ENCODE results near the gene DSCAML1. TPM values are rescaled to one million over a fixed set of nuclear protein-coding genes. Genes with fewer than 3 reads are reported as not detected.
"Not testable (repeated sequence)": the region's sequence is repeated elsewhere in the genome, so short reads cannot be mapped to it uniquely, and the experiment has no call there.

Gene DSCAML1
- total RNA-seq, 1 donor from 2014 or later: 0.89 TPM

DNA sequence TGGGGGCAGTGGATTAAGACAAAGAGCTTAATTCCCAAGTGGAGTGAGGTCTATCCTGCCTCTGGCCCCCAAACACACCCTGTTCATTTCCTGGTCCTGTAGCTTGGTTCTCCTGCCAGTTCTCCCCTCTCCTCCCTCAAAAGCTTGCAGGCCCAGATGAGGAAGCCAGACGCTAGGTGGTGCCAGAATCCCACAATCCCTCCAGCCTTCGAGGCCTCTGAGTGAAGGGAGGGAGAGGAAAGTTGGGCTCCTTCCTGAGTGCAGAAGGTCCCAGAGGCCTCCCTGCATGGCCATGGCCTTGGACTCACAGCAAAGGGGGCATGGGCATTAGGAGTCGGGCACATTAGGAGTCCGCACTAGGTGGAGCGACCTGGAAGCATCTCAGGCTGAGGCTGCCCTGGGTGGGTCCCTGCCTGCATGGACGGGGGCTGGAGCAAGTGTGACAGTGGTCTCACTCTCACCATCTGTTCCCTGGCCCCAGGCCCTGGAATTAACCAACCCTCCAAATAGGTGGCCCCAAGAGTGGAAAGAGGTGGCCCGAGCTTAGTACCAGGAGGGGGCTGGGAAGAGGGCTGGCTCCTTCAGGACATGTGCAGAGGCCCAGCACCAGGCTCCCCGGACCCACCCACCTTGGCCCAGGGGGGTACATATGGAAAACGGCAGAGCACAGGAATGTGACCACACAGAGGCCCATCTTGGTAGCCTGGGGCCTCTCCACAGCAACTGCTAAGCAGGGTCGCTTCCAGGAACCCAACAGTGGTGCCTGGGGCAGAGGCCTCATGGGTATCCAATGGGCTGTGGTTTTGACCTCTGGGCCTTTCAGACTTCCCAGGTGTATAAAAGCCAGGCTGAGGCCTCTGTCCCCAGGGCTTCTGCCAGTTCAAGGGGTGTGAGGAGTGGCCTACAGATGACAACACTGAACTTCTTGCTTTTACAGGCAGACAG, 22.4 kb upstream of the DSCAML1 start:
- DNase-seq: peak; percentile 75

DNA sequence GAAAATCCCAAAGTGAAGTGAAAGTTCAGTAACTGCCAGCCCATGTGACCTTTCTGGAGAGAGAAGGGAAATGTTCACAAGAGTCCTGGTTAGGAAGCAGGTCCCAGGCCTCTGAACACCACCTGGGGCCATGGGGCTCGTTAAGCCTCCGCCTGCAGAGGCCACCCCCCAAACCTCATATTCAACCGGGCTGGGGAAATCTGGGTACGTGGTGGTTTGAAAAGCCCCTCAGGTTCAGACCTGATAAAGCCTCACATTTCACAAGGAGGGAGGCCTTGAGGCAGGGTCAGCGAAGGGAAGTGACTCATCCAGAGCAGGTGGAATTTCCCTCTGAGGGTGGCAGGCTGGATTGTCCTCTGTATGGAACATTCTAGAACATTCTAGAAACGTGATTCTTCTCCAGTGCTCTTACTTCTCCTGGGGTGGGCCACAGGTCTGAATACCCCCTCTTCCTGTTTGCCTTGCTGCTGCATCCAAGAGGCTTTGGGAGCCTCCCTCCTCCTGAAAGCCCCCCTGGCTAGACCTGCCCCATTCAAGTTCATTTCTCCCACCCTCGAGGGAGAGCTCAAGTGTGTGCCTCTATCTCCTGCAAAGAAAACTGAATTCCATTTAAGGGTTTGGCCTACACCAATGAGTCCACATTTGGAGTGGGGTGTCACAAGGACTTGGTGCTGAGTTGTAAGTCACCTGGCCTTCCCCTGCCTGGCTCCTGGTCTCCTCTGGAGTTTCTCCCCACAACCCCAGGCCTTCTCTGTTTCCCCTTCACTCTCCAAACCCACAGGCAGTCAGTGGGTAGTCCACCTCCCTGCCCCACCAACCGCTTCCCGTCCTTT, 21.2 kb upstream of the DSCAML1 start:
- no peak for DNase-seq

DNA sequence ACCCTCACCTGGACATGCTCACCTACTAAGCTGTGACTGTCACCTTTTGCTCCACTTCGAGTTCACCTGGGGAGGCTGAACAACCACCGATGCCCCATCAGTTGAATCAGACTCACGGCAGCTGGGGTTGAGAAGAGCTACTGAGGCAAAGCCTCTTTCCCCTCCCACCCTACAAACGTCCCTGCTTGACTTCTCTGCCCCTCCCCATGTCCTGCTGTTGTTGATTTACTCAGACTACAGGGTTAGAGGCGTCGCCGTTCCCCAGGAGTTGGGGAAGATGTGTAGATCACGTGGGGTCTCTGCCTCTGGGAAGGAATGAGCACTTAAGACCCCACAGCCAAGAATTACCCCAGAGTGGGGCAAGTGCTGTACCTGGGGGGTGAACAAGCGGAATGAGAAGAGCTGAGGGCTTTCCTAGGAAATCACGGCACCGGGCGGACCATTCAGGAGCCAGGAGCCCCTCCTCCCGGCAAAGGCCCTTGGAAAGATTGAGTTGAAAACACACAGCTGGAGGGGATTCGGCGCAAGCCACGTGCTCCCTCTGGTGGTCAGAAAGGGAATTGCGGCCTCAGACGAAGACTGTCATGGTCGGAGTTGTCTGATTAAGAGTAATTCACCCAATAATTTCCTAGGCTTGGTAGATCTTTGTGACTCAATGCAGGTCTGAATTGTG, 20.5 kb upstream of the DSCAML1 start:
- peak; percentile 90 for DNase-seq

DNA sequence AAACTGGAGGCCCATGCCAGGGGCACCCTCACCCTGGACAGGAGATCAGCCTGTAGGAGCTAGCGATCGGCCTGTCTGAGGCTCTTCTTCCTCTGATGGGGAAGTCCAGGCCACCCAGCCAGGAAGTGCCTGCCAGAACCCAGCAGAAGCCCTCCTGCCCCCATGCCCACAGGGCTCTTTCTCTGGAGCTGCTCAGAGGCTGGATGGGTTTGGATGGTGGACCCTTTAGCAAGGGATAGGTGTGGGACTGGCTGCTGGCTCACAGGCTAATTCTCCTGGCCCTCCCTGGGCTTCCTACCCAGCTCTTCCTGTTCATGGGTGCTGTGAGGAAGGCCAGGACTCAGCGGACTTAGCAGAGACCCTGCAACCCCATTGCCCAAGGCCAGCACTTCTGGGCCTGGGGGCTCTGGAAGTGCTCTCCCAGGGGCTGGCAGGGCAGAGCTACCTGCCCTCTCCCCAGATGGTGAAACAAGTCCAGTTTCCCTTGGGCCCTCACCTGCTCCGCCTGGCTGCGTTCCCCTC, 19.9 kb upstream of the DSCAML1 start:
- DNase-seq: no peak

DNA sequence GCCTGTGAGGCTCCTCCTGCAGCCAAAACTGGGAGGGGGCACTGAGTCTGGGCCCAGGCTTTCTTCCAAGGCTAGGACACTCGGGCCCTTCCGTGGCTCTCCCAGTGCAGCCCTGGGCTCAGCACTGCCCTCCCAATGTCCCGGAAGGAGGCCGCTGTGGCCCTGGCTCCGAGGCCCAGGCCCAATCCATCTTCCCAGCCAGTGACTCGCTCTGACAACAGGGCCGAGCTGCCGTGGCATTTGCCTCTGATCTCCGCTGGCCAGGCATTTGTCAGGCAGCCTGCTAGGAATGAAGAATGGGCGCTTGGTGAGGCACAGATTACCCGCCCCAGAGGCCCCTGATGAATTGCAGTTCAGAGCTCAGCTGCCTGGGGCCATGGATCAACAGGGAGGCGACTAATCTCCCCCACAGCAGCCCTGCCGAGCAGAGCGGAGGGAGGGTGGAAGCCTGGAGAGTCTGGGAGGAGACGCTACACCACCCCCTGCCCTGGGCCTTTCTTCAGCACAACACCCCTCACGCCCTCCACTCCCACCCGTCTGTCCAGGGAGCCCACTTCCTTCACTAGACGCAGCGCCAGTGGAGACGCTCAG, 19.2 kb upstream of the DSCAML1 start:
- peak; percentile 22 for DNase-seq

DNA sequence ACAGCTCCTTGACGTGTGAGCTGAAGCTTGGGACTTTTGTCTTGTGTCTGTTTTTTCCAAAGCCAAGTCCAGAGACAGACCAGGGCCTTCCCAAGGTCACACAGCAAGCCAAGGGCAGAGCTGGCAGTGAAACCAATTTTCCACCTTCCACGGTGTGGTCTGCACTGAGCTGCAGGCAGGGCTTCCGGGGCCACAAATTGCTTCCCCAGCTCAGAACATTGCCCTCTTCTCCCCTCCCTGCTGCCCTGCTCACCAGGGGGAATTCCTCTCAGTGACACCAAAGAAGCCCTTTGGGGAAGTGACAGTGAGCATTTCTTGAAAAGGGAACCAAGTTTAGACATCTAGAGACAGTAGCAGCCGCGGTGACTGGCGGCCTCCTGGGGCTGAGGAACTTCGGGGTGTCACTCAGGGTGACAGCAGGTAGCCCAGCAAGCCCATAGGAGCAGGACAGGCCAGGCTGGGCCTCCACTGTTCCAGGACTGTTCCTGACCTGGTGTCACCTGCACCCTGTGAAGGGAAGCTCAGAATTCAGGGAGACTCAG, 18.3 kb upstream of the DSCAML1 start:
- DNase-seq: no peak

DNA sequence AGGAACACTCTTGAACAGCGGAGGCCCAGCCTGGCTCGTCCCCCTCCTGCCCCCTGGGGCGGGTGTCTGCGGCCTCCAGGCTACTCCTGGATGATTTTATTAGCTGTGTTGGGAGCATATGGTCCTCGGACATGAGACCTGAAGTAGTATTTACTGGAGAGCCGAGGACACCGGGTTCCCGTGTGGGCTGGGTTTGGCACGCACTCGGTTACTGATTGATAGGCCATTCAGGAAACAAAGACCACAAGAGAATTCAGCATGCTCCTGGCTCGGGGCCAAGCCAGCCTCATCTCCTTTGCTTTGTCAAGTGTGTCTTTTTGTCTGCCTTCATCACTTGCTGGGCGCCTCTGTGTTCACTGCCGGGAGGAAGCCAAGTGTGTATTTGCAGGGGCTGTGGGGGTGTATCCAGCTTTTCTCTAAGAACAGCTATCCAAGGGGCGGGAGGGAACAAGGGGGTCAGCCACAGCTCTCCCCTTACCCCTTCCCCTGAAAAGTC, 17.8 kb upstream of the DSCAML1 start:
- no peak for DNase-seq

DNA sequence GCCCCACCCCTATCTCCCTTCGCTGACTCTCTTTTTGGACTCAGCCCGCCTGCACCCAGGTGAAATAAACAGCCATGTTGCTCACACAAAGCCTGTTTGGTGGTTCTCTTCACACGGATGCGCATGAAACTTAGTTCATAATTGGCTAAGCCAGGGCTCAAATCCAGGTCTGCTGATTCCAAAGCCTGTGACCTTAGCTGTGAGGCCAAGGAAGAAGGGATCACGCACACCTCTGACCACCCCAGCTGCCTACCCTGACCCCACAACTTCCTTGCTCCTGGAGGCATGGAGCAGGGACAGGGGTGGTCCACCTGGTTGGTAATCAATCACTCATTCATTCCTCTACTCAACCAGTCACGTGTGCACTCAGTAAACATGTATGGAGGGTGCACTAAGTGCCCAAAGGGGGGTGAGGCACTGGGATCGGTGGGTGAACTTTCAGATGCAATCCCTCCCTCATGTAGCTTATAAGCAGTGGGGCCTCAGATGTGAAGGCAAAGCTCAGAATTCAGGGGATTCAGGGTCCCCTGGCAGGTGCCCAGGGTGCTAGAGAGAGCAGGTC, 17.3 kb upstream of the DSCAML1 start:
- no peak for DNase-seq

DNA sequence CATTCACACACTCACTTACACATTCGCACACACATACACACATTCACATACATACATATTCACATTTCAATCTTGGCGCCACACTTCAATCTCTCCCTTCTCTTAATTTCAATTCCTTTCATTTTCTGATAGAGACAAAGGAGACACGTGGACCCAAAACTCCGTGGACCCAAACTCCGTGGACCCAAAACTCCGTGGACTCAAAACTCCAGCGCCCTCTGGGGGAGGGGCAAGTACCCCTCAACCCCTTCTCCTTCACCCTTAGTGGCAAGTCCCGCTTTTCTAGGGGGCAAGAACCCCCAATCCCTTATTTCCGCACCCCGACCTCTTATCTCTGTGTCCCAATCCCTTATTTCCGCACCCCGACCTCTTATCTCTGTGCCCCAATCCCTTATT, 13.0 kb upstream of the DSCAML1 start:
- DNase-seq: not testable (repeated sequence)

DNA sequence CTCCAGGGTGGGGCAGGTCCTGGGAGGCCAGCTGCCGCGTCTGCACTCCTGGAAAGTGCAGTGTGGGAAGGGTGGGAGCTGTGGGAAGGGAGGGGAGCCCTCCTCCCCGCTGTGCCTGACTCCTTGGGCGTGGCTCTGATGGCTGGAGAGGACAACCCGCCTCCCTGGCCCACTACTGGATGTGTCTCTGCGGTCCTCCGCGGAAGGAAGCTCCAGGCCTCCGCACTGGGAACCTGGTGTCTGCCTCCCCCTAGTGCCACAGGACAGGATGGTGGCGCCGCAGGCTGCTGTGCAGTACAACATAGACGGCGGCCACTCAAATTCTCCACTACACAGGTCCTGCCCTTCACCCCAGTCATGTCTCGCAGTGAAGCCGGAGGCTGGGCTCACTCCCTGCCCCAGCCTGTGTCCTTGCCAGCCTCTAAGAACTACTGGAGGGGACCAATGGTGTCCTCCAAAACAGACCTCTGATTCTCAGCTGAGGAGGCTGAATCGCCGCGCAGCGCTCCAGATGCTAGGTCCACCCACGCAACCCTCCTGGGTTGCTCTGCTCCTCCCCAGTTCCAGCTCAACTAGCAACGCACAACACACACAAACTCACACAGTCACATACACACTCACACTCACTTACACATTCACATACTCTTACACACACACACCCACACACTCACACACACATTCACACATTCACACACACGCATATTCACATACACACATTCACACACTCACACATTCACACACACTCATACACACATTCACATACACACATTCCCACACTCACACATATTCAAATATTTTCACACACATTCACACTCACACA, 12.4 kb upstream of the DSCAML1 start:
- DNase-seq: peak; percentile 62

DNA sequence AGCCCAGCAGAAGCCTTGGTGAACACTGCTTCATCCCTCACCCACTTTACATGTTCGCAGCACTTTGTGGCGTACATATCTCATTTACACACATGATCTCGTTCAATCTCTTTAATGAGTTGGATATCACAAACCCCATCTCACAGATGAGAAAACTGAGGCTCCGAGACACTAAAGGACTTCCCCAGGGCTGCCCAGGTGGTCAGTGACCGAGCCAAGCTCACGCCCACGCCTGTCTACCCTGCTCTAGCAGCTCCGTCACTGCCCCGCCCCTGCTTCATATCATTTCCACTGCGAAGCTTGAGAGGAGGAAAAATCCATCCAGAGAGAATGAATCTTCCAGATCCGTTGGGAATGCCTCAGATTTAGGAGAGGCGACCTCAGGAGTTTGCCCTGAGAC, 11.8 kb upstream of the DSCAML1 start:
- no peak for DNase-seq

DNA sequence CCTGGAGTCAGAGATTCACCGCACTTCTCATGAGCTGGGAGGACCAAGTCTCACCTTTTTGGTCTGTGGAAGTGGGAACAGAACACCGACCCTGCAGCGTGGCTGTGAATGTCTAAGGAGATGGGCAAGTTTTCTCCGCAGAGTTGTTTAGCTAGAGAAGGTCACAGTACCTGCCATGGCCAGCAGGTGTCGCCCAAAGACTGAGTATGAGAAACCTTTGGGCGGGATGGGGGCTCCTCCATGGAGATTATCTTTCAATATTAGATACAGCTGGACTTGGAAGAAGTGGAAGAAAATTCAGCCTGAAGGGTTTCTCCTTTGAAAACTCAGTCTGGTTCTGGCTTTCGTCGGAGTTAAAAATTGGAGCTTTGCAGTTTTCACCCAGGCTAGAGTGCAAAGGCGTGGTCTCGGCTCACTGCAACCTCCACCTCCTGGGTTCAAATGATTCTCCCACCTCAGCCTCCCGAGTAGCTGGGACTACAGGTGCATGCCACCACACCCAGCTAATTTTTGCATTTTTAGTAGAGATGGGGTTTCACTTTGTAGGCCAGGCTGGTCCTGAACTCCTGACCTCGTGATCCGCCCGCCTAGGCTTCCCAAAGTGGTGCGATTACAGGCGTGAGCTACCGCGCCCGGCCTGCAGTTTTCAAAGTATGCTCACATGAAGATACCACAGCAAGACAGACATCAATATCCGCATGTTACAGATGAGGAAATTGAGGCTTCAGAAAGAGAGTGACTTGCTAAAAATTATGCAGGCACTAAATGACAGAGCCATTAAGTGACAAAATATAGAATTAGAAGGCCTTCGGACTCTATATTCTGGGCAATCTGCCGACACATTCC, 10.7 kb upstream of the DSCAML1 start:
- peak; percentile 83 for DNase-seq

DNA sequence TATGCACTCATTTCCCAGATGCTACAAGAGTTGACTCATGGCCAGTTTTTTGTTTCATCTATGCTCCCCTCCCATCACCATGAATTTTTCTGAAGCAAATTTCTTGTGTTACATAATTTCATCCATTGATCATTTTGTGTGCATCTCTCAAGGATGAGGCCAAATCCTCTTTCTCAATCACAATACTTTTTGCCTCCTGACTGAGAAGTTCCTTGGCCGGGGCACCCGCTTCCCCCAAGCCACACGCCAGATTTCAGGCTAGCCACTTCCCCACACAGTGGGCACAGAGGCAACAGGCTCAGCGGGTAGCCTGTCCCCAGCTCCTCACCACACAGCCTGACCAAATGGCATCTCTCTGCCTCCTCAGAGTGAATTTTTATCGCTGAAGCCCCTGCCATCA, 9.8 kb upstream of the DSCAML1 start:
- no peak for DNase-seq

DNA sequence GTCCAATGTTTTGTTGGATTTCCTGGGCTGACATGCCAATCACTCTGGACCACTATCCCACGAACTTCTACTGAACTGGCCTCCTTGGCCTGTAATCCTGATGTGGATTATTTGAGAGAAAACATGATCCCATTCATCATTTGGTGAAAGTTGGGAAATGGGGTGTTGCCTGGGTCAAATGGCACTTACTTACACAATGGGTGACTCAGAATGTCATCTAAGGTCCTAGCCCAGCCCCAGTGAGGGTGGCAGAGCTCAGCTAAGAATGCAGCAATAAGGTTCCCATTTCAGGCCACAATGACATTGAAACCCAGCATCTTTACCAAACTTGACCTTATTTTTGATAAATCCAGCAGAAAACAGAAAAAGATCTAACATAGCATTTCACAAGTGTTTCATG, 8.0 kb upstream of the DSCAML1 start:
- no peak for DNase-seq

DNA sequence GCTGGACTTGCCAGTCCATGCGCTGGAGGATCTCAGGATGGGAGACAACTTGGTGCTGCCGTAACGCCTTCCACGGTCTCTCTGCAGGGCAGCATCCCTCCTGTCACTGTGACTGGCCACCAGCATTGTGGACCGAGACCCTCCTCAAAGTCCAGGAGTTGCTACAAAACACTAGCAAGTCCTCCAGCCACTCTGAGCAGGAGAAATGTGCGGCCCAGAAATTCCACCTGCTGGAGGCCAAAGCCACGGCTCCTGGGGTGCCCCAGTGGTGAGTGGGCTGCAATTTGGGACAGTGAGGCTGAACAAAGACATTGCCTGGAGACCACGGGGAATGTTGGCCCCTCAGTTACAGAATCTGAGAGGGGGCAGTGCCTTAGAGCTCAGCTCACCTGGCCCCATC, 6.9 kb upstream of the DSCAML1 start:
- DNase-seq: no peak

DNA sequence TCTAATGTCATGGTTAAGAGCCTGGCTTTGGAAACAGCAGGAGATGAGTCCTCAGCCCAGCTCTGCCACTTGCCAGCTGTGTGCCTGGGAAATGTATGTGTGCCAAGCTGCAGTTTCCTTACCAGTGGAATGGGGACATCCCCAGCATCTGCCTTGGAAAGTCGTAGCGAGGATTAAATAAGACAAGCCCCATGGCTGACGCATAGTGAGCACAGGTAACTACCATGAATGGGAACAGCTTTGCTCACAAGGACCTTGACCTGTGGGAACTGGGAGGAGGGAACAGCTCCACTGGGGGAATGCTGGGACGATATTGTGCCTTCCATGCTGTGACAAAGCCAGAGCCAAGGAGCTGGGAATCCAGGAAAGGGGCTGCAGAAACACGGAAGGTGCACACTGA, 2.6 kb upstream of the DSCAML1 start:
- no peak for DNase-seq

DNA sequence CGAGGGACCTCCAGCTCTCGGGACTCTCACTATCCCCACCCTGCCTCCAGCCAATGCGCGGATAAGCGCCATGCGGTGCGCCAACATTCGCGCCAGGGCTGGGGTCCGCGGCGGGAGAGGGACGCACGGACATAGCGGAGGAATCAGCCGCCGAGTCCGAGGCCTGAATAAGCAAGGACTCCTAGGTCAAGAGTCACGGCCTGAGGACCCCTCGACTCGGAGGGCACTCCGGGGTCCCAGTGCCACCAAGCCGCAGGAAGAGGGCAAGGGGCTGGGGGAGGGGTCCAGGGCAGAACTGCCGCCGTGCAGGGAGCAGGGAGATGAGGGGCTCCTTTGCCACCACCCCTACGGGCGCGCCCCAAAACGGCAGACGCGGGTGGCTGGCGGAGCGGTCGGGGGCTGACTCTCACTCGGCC, 552 bp downstream of the DSCAML1 start:
- no peak for DNase-seq

DNA sequence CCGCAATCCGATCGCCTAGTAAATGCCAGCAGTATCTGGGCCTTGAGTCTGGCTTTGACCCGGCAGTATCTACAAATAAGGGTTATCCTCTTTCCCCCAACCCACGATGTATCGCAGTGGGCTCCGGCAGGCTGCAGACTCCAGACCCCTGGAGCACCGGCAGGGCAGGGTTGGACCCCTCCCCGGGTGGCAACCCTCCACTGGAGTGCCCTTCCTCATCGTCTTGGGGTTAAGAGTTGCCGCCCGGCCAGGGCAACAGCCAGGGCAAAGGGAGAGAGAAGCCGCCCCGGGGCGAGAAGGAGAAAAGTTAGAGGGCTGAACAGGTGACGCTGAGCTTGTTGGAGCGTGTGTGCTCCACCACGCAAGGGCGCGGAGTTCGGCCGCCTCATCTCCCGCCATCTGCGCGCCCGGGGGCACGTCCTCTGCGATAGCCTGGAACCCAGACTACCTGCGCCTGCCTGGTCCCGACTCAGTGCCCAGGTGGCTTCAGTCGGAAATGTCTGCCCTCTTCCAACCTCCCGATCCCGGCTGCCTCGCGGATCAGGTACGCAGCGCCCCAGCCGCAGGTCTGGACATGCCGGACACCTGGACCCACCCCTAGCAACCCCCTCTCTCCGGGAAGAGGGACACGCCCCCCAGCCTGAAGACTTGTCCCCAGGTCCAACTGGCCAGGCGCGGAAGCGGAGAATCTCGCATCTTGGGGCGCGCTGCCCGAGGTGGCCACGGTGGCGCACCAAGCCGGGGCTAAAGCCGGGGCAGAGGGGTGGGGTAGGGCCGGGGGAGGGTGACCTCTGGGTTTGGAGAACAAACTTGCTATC, 1.2 kb downstream of the DSCAML1 start:
- DNase-seq: no peak

All from skin of body (tissue), 2 donors.